Measurements from ENCODE around the gene KAZN. TPM values are rescaled to one million over a fixed set of nuclear protein-coding genes. Genes with fewer than 3 reads are reported as not detected.

The KAZN gene
- total RNA-seq, 1 donor from 2014 or later: 33.5 TPM

DNA sequence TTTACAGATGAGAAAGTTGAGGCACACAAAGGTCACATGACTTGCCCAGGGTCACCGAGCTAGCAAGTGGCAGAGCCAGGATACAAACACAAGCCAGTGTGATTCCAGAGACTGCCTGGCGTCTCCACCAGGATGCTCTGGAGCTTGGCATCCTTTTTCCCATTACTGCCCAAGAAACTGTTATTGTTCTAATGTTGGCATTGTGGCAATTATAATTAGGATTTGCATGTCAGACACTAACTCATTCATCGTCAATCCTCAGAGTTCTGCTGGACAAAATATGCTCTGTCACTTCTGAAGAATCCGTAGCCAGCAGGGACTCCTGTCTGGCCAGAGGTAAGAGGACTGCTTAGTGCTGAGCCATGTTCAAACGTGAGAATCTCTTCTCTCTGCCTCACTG, 8.8 kb downstream of the KAZN start:
- ATAC-seq: no peak
- Histone ChIP-seq H3K9me3 (no peaks in the 10 kb centered on the region), H3K4me1 (peaks cover 2% of the 10 kb centered on the region), H3K27ac (no peak overlapping the region), H3K36me3 (no peaks in the 10 kb centered on the region), H3K27me3 (peaks cover 2% of the 10 kb centered on the region), H3K4me3 (no peak overlapping the region)
- no peak for DNase-seq
- intact Hi-C loops (cut with DNase I): no loop called here
- TF ChIP-seq, protein P1, sequence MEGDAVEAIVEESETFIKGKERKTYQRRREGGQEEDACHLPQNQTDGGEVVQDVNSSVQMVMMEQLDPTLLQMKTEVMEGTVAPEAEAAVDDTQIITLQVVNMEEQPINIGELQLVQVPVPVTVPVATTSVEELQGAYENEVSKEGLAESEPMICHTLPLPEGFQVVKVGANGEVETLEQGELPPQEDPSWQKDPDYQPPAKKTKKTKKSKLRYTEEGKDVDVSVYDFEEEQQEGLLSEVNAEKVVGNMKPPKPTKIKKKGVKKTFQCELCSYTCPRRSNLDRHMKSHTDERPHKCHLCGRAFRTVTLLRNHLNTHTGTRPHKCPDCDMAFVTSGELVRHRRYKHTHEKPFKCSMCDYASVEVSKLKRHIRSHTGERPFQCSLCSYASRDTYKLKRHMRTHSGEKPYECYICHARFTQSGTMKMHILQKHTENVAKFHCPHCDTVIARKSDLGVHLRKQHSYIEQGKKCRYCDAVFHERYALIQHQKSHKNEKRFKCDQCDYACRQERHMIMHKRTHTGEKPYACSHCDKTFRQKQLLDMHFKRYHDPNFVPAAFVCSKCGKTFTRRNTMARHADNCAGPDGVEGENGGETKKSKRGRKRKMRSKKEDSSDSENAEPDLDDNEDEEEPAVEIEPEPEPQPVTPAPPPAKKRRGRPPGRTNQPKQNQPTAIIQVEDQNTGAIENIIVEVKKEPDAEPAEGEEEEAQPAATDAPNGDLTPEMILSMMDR (IDR thresholded peaks at IDR 0.05): no peak

DNA sequence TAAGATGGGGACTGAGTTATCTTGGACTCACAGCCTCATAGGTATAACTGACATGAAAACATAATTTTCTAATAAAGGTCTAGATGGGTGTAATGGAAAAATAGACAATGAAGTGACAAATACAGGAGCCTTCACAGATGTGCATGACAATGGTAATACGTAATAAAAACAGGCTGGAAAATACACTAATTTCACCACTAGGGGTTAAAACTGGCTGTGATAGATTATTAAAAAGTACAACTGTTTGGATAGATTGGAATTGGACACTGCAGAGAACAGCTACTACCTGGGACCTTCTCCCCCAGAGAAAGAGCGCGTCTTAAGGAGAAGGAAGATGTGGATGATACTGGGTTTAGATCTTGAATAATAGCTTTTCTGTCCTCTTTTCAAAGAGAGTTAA, 9.8 kb downstream of the KAZN start:
- Histone ChIP-seq H3K9me3 (no peaks in the 10 kb centered on the region), H3K36me3 (no peaks in the 10 kb centered on the region), H3K4me1 (no peaks in the 10 kb centered on the region), H3K4me3 (no peak overlapping the region), H3K27ac (no peak overlapping the region), H3K27me3 (no peaks in the 10 kb centered on the region)
- TF ChIP-seq, protein P1 (IDR thresholded peaks at IDR 0.05): no peak
- ATAC-seq: no peak
- no peak for DNase-seq
- intact Hi-C loops (cut with DNase I): no loop called here

GRCh38 chr1:14610761-14611160, 12.3 kb downstream of the KAZN start:
- no peak for ATAC-seq
- no peak for DNase-seq
- no peaks in the 10 kb centered on the region for H3K4me1 ChIP-seq
- no peaks in the 10 kb centered on the region for H3K27me3 ChIP-seq
- no peaks in the 10 kb centered on the region for H3K36me3 ChIP-seq
- TF ChIP-seq, protein P1 (IDR thresholded peaks at IDR 0.05): no peak
- no peaks in the 10 kb centered on the region for H3K9me3 ChIP-seq
- H3K27ac ChIP-seq: no peak overlapping the region
- no peak overlapping the region for H3K4me3 ChIP-seq
- intact Hi-C loops (cut with DNase I): no loop called here

GRCh38 chr1:14611792-14612191, 13.3 kb downstream of the KAZN start:
- no peaks in the 10 kb centered on the region for H3K9me3 ChIP-seq
- H3K4me3 ChIP-seq: no peak overlapping the region
- DNase-seq (no peak), ATAC-seq (no peak)
- TF ChIP-seq, protein P1 (IDR thresholded peaks at IDR 0.05): no peak
- intact Hi-C loops (cut with DNase I): no loop called here
- no peak overlapping the region for H3K27ac ChIP-seq
- H3K36me3 ChIP-seq: no peaks in the 10 kb centered on the region
- H3K27me3 ChIP-seq: no peaks in the 10 kb centered on the region
- no peaks in the 10 kb centered on the region for H3K4me1 ChIP-seq

GRCh38 chr1:14612256-14612655, 13.8 kb downstream of the KAZN start:
- intact Hi-C loops (cut with DNase I): no loop called here
- no peak for ATAC-seq
- H3K27ac ChIP-seq: no peak overlapping the region

More at GRCh38 chr1:14612256-14612655, 13.8 kb downstream of the KAZN start:
- Histone ChIP-seq H3K4me3 (no peak overlapping the region), H3K27me3 (no peaks in the 10 kb centered on the region), H3K4me1 (no peaks in the 10 kb centered on the region), H3K9me3 (no peaks in the 10 kb centered on the region), H3K36me3 (no peaks in the 10 kb centered on the region)
- TF ChIP-seq, protein P1 (IDR thresholded peaks at IDR 0.05): no peak
- DNase-seq: no peak

All from upper lobe of right lung (tissue), 1 donor.